HG03103 (cell line): ENCODE measurements around the gene BLVRB.
"Not testable (repeated sequence)": the region's sequence is repeated elsewhere in the genome, so short reads cannot be mapped to it uniquely, and the experiment has no call there.

ENCODE experiments used
- ATAC-seq: cut with Tn5 transposase; IDR thresholded peaks from one replicate; pipeline ENCODE4 v1.9.1; 2021; ENCODE audit warnings: low read depth; ENCODE audit not compliant: unreplicated experiment

BLVRB gene

DNA sequence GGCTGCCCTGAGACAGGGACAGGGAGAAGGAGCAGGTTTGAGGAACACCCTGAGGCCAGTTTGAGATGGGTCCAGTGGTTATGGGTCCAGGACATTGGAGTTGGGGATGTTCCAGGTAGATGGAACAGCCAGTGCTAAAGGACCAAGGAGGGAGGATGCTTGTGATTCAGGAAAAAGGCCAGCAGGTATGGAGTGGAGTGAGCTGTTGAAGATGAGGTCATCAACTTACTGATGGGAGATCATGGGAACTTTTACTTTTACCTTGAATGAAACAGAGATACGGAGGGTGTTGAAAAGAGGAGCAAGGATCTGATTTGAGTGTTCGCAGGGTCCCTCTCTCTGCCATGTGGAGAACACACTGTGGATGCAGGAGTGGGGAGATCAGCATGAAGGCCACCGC, 26.7 kb upstream of the BLVRB start:
- ATAC-seq: no peak

DNA sequence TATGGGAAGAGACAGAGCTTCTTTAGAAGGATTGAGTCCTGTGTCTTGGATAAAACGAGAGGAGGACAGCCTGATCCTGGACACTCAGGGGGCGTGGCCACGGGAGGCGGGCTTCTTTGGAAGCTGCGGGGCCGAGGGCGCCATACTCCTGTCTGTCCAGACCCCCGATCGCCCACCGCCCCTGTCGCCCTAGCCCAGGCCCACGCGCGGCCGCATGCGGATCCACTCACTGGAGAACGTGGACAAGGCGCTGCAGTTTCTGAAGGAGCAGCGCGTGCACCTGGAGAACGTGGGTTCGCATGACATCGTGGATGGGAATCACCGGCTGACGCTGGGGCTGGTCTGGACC, 24.3 kb upstream of the BLVRB start:
- ATAC-seq: no peak

DNA sequence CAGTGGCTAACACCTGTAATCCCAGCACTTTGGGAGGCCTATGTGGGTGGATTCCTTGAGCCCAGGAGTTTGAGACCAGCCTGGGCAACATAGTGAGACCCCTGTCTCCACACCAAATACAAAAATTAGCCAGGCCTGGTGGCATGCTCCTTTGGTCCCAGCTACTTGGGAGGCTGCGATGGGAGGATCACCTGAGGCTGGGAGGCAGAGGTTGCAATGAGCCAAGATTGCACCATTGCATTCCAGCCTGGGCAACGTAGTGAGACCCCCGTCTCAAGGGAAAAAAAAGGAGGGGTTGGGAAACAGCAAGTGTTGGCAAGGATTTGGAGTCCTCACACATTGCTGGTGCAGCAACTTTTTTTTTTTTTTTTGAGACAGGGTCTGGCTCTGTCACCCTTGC, 20.5 kb upstream of the BLVRB start:
- ATAC-seq: no peak

DNA sequence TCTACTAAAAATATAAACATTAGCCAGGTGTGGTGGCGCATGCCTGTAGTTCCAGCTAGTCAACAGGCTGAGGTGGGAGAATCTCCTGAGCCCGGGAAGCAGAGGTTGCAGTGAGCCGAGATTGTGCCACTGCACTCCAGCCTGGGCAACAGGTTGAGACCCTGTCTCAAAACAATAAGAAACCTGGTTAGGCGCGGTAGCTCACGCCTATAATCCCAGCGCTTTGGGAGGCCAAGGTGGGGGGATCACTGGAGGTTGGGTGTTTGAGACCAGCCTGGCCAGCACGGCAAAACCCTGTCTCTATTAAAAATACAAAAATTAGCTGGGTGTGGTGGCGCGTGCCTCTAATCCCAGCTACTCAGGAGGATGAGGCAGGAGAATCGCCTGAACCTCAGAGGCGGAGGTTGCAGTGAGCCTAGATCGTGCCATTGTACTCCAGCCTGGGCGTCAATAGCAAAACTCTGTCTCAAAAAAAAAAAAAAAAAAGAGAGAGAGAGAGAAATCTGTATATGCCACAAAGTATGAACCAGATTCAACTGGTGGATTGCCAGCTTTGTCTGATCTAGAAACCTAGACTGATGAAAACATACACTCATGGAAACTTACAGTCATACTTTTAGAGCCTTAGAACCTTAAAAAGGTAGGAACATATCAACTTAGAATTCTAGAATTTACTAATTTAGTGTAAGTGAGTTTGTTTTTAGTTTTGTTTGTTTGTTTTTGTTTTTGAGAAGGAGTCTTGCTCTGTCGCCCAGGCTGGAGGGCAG, 10.5 kb upstream of the BLVRB start:
- not testable (repeated sequence) for ATAC-seq

DNA sequence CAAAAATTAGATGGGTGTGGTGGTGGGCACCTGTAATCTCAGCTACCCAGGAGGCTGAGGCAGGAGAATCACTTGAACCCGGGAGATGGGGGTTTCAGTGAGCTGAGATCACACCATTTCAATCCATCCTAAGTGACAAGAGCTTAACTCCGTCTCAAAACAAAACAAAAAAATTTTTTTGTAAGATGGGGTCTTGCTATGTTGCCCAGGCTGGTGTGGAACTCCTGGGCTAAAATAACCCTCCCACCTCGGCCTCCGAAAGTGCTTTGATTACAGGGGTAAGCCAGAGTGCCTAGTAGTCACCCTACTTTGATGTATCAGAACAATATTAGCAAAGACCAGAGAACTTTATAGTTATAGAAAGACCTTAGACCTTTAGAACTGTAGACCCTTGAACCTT, 9.2 kb upstream of the BLVRB start:
- ATAC-seq: no peak

DNA sequence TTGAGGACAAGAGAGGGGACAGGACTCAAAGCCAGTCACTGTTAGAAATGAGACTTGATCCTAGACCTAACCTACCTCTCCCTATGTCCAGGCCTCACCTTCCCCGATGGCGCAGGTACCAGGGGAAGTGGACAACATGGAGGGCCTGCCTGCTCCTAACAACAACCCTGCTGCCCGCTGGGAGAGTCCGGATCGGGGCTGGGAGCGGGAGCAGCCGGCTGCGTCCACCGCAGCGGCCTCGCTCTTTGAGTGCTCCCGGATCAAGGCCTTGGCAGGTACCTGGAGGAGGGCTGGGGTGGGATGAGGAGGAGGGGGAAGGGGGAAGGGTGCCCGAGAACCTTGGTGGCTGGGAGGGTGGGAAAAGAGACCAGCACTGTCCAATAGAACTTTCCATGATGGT, 7.0 kb upstream of the BLVRB start:
- ATAC-seq: no peak

DNA sequence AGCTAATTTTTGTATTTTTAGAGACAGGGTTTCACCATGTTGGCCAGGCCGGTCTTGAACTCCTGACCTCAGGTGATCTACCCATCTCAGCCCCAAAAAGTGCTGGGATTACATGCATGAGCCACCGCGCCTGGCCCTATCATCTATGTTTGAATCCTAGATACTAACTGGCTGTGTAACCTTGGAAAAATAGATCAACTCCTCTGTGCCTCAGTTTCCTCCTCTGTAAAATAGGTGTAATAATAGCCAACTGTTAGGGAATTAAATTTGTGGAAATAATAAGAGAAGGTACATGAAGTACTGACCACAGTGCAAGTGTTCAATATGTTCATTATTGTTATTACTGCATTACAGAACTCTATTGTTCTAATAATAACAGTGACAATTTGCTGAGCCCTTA, 5.6 kb upstream of the BLVRB start:
- no peak for ATAC-seq

DNA sequence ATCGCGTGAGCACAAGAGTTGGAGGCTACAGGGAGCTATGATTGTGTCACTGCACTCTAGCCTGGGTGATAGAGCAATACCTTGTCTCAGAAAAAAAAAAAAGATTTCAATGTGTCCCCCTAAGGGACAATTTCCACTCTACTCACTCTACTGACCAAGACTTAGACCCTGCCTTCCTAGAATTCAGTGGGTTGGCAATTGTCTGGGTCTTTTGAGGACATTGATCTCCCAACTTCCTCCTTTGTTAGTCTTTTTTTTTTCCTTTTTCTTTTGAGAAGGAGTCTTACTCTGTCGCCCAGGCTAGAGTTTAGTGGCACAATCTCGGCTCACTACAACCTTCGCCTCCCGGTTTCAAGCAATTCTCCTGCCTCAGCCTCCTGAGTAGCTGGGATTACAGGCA, 3.5 kb upstream of the BLVRB start:
- no peak for ATAC-seq

DNA sequence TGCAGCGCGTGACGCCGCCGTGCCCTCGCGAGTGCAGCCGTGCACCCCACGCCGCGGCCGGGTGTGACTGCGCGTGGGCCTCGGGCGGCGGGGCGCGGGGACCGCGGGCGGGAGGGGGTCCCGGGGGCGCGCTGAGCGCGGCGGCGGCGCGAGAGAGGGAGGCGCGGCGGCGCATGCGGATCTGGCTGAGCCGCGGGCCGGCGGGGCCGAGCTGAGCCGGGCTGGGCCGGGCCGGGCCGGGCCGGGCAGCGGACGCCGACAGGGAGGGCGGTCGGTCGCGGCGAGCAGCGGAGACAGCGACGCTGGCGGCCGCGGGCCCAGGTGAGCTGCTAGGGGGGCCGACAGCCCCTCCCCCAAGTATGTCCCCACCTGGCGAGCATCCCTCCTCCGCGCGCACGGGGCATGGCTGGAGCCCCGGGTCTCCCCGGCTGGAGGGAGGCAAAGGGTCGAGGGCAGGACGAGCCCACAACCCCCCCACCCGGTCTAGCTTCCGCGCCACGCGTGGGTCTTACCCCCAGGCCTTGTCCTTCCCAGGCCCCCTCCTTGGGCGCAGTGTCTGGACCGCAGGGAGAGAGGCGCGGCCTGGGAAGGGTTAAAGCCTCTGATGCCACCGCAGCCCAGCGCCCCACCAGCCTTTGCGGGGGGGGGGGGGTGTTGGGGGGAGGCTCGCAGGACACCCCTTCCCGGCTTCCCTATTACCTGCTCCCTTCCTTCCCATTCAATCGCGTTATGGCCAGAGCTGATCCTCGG, 1.6 kb upstream of the BLVRB start, which contains the start of gene SPTBN4:
Gene SPTBN4, plus strand, starts transcription at position 17 of the 750 bp plus-strand sequence. CDS start 5,621 bp downstream, outside the sequence.
- ATAC-seq: no peak

DNA sequence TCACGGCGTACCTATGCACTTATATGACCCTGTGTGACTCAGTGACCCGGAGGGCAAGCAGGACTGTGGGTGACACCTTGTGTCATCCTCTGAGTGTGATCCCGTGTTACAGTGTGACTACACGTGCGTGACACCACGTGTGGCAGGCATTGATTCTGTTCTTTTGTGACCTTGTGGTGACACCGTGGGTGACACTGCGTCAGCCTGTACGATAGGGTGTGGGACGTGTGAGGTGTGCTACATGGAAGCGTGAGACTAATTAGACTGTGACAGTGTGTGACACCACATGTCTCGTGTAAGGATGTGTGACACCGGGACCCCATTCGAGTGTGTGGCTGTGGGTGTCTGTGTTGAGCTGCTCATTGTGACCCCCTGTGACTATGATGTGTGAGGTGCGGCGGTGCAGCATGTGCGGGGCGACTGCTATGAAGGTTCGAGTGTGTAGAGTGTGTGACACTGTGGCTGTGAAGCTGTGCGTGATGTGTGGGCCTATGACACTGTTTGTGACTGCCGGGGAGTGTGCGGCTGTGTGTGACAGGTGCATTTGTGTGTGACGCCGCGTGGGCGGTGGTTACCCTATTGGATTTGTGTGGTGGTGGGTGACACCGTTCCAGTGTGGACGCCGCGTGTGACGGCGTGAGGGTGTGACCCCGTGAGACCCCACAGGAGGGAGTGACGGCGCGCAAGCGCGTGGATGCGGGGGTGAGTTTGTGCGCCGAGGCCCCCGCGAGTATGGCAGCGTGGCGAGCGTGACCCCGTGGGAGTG, 857 bp upstream of the BLVRB start:
- peak; percentile 30 for ATAC-seq

DNA sequence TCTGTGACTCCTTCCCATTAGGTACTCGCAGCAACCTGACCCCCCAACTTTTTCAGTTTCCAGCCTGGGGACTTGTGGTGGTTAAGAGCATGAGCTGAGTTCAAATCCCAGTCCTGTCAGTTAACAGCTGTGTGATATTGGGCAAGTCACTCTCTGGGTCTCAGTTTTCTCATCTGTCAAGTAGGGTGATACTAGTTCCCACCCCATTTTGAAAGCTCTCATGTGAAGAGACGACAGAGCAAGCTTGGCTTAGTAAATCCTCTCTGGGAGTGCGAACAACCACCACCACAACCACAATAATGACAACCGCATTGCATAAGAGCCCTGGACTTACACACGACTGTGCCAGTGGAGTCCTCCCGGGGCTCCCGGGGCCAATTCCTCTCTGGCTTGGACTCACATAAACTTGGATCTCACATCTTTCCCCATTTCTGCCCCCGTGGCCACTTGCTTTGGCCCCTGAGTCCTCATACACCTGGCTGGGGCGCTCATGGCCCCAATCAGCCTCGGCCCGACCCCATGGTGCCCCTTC, 454 bp downstream of the BLVRB start:
- no peak for ATAC-seq

DNA sequence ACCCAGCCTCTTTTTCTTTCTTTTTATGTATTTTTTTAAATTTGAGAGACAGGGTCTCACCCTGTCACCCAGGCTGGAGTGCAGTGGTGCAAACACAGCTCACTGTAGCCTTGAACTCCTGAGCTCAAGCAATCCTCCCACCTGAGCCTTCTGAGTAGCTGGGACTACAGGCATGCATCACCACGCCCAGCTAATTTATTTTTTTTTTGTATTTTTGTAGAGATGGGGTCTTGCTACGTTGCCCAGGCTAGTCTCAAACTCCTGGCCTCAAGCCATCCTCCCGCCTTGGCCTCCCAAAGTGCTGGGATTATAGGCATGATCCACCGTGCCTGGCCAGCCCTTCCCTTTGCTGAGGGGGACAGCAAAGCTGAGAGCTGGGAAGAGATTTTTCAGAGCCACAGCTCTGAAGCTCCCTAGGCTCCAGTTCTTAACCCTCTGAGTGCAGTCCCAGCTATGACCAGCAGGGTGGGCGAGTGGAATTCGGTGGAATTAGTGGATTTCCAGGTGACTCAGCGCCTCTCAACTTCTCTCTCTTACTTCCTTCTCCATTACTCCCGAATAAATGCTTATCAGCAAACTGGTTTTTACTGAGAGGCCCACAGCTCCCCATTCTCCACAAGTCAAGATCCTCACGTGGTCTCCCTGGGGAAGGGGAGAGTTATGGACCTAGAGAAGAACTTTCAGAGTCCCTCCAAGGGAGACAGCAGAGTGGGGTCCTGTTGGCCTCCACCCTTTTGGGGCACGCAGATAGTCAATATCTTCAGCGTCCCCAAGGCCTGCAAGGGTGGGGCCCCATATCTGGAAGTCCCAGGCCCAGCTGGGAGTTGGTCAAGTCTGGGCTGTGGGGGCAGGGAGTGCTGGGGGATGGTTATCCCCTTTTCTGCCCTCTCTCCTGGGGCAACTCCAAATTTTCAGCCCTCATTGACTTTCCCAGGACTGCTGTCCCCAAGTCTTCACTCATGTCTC, 1.2 kb downstream of the BLVRB start:
- no peak for ATAC-seq

DNA sequence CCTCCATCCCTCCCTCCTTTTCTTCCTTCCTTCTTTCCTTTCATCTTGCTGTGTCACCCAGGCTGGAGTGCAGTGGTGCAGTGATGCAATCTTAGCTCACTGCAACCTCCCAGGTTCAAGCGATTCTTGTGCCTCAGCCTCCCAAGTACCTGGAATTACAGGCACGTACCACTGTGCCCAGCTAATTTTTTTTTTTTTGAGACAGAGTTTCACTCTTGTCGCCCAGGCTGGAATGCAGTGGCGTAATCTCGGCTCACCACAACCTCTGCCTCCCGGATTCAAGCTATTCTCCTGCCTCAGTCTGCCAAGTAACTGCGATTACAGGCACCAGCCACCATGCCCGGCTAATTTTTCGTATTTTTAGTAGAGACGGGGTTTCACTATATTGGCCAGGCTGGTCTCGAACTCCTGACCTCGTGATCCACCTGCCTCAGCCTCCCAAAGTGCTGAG, 1.9 kb downstream of the BLVRB start:
- not testable (repeated sequence) for ATAC-seq

DNA sequence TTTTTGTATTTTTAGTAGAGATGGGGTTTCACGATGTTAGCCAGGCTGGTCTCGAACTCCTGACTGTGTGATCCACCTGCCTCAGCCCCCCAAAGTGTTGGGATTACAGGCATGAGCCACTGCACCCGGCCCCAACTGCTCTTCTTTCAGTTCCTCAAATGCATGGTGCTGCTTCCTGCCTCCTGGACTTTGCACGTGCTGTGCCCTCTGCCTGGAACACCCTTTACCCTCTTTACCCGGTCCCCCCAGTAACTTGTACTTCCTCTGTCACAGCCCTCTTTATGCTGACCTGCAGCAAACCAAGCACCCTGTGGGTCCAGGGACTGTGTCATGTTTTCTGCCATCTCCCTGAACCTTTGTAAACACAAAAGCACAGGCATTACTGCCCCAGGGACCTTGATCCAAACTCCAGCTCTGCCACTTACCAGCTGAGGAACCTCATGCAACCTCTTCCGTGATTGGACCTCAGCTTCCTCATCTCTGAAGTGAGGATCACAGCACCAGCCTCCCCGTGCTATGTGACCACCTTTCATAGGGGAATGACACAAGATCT, 3.8 kb downstream of the BLVRB start:
- ATAC-seq: no peak

DNA sequence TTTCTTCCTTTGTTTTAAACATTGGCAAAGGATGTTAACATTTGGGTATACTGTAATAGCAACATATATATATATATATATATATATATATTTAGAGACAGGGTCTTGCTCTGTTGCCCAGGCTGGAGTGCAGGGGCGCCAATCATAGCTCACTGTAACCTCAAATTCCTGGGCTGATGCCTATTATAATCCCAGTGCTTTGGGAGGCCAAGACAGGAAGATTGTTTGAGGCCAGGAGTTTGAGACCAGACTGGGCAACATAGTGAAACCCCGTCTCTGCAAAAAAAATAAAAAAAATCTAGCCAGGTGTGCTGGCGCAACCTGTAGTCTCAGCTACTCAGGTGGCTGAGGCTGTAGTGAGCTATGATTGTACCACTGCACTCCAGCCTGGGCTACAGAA, 5.4 kb downstream of the BLVRB start:
- no peak for ATAC-seq

DNA sequence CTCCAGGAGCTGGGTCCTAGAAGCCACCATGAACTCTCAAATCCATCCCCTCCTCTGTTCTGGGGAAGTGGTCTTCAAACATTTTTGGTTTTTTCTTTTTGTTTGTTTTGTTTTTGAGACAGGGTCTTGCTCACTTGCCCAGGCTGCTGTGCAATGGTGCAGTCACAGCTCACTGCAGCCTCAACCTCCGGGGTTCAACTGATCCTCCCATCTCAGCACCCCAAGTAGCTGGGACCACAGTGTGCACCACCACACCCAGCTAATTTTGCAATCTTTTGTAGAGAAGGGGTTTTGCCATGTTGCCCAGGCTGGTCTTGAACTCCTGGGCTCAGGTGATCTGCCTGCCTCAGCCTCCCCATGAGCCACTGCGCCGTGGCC, 7.0 kb downstream of the BLVRB start:
- no peak for ATAC-seq

DNA sequence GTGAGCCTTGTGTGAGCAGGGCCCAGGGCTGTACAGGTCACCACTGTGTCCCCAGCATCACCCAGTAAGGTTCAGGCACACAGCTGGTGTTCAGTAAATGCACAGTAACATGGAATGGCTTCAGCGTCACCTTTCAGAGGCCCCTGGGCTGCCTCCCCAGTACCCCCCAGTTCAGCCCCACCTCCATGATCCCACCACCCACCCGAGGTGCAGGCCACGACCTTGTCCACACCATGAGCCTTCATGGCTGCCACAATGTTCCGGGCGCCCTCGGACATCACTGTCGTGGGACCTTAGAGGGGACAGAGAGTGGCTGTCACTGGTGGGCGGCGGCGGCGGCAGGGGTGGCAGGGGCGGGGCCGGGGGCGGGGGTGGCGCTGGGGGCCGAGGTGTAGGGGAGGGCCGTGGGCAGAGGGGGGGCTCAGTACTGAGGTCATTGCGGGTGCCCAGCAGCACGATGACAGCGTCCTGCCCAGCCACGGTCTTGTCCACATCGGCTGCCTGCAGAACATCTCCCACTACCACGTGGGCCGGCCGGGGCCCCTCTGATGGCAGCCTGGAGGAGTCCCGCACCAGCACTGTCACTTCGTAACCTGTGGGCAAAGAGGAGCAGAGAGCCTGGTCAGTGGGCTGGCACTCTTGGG, 7.5 kb downstream of the BLVRB start:
- no peak for ATAC-seq

DNA sequence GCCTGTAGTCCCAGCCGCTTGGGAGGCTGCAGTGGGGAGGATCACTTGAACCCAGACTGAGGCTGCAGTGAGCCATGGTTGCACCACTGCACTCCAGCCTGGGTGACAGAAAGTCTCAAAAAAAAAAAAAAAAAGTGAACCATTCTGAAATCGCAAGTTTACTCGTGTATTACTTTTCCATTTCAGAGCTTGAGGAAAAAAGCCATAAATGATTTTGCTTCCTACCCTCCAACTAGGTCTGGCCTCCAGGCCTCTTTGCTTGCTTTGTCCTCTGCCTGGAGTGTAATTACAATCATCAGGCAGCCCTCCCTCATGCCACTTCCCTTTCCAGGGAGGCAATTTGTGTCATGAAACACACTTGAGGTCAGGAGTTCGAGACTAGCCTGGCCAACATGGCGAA, 8.5 kb downstream of the BLVRB start:
- ATAC-seq: no peak

DNA sequence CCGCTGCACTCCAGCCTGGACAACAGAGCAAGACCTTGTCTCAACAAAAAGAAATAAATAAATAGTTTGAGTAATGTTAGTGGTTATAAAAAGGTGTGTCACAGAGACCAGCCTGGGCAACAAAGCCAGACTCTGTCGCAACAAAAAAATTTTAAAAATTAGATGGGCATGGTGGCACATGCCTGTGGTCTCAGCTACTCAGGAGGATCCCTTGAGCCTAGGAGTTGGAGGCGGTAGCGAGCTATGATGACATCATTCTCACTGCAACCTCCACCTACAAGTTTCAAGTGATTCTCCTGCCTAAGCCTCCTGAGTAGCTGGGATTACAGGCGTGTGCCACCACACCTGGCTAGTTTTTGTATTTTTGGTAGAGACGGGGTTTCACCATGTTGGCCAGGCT, 11.6 kb downstream of the BLVRB start:
- not testable (repeated sequence) for ATAC-seq
